ENCODE data around the gene CYP2C18.
"Not testable (repeated sequence)": the region's sequence is repeated elsewhere in the genome, so short reads cannot be mapped to it uniquely, and the experiment has no call there.

Gene CYP2C18

GRCh38 chr10:94683214-94684054 is at the start of gene CYP2C18:
Gene CYP2C18, plus strand, starts transcription at chr10:94683729. Its CDS starts 91 bp downstream, at chr10:94683820.
- DNase-seq = no peak

DNA sequence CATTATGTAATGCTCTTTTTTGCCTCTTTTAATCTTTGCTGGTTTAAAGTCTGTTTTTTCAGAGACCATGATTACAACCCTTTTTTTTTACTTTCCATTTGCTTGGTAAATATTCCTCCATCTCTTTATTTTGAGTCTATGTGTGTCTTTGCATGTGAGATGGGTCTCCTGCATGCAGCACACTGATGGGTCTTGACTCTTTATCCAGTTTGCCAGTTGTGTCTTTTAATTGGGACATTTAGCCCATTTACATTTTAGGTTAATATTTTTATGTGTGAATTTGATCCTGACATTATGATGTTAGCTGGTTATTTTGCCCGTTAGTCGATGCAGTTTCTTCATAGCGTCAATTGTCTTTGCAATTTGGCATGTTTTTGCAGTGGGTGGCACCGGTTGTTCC is 45.4 kb upstream of the CYP2C18 start:
- DNase-seq = not testable (repeated sequence)

DNA sequence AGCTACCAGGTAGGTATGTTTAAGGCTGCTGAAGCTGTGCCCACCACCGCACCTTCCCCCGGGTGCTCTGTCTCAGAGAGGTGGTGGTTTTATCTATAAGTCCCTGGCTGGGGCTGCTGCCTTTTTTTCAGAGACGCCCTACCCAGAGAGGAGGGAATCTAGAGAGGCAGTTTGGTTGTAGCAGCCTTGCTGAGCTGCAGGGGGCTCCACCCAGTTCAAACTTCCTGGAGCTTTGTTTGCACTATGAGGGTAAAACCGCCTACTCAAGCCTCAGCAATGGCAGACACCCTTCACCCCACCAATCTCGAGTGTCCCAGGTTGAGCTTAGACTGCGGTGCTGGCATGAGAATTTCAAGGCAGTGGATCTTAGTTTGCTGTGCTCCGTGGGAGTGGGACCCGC is 43.6 kb upstream of the CYP2C18 start:
- no peak for DNase-seq

DNA sequence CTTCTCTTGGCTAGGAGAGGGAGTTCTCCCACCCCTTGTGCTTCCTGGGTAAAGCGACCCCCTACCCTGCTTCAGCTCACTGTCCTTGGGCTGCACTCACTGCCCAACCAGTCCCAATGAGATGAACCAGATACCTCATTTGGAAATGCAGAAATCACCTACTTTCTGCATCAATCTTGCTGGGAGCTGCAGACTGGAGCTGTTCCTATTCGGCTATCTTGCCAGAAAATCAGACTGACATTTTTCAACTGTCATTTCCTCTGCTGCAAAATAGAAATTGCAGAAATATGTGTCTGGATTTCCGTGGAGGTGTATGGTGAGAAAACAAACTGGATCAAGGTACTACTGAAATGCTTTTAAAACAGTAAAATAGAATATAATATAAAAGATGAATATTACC is 43.0 kb upstream of the CYP2C18 start:
- no peak for DNase-seq

DNA sequence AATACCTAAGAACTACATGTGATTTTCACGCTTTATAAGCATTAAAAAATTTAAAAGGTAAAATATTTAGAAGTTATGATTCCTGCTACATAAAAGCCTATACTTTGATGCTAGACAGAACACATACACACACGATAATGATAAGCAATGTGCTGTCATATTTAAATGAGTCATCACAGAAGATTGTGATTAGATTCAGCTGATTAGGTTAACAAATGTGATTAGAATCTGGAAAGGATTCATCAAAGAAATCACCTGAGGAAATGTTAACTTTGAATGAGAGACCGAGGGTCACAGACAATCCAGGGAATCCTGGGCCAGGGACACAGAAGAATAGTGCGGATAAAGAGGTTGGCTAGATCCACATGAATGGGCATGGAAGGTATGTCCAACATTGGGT is 42.0 kb upstream of the CYP2C18 start:
- DNase-seq = no peak

GRCh38 chr10:94644352-94644751 is 39.2 kb upstream of the CYP2C18 start:
- DNase-seq = no peak

- DNase-seq = no peak
These were observed 38.2 kb upstream of the CYP2C18 start for GRCh38 chr10:94645285-94645684.

GRCh38 chr10:94655201-94655600 is 28.3 kb upstream of the CYP2C18 start:
- DNase-seq = not testable (repeated sequence)

- not testable (repeated sequence) for DNase-seq
These were observed 20.5 kb upstream of the CYP2C18 start for GRCh38 chr10:94663061-94663460.

- no peak for DNase-seq
These were observed 17.0 kb upstream of the CYP2C18 start for GRCh38 chr10:94666391-94667102.

DNA sequence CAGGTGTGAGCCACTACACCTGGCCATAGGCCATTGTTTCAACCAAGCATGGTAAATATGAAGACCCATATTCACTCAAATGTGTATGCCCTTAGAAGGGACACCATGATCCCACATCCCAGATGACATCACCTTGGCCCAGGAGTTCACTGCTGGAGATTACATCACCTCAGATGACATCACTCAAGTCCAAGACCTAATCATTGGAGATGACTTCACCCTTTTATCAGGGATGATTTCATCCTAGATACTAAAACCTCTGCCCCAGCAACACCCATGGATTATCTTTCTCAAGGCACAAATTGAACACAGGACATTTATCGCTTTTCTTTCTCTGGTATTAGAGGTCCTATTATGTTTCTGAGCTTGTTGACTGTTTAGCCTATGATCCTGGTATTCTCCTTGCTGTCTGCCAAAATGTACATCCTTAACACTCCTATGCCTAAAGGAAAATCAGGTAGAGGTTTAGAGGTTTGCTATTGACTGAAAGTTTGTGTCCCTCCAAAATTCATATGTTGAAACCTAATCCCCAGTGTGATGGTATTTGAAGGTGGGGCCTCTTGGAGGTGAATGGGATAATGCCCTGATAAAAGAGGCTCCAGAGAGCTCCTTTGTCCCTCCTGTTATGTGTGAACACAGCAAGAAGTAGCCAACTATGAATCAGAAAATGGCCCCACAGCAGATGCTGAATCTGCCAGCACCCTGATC is 9.8 kb upstream of the CYP2C18 start:
- no peak for DNase-seq

DNA sequence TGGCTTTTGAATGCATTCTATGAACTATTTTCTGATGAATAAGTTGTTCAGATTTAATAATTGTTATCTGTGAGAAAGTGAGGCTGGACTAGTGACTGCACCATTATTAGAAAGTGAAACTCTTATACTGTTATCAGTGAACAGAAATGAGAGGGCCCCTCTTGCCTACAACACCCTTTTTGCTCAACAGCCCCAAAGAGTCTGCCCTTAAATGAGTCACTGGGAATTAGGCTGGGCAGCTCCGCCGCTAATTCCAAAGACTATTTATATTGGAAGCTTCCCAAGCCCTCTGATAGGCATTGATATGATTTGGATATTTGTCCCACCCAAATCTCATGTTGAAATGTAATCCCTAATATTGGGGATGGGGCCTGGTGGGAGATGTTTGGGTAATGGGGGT is 7.0 kb upstream of the CYP2C18 start:
- DNase-seq = no peak

GRCh38 chr10:94677691-94678090 is 5.8 kb upstream of the CYP2C18 start:
- DNase-seq = no peak

DNA sequence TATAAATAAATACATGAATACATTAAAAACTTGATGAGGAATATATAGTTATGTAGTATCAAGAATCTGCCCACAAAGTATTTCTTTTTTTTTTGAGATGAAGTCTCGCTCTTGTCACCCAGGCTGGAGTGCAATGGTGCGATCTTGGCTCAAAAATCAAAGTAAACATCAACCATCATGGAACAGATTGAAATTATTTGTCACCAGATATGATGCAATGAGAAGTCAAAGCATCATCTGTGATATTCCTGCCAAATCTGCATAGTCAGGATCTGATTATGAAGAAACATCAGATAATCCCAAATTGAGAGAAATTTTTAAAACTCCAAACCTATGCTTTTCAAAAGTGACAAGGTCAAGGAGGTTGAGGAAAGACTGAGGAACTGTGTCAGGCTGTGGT is 5.1 kb upstream of the CYP2C18 start:
- DNase-seq = no peak

DNA sequence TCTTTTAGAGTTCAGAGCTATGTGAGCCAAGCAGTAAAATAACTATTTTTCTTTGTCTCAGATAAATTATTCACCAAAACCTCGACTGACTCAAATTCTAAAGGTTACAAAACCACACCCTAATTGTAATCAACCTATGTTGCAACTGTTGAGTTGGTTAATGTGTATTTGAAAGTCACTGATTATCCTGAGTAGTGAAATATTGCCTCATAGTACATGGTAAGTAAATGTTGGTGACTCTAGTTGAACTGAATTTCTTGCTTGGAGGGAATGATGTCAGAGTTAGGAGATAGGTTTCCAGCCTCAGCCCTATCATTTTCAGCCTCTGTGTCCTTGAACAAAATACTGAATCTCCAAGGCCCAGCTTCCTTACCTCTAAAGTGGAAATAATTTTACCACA is 3.0 kb upstream of the CYP2C18 start:
- no peak for DNase-seq

GRCh38 chr10:94682636-94683035 is 893 bp upstream of the CYP2C18 start:
- DNase-seq = not testable (repeated sequence)

GRCh38 chr10:94687625-94688248 is 4.2 kb downstream of the CYP2C18 start:
- no peak for DNase-seq

DNA sequence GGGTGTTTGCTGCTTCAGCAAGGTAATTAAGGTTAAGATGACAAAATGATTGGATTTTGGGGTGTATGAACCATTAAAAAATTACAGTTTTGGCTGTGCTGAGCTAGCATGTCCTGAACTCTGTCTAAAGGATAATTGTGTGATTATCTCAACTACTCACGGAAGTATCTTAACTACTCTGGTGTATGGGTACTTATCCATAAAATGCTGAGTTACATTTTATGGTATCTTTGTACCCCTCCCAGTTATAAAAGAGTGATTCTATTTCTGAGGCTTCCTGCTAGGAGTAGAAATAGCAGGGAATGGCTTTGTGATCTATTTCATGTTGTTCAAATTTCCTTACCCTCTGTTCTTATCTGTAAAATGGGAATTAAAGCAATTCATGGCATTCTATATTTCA is 22.6 kb downstream of the CYP2C18 start:
- no peak for DNase-seq

DNA sequence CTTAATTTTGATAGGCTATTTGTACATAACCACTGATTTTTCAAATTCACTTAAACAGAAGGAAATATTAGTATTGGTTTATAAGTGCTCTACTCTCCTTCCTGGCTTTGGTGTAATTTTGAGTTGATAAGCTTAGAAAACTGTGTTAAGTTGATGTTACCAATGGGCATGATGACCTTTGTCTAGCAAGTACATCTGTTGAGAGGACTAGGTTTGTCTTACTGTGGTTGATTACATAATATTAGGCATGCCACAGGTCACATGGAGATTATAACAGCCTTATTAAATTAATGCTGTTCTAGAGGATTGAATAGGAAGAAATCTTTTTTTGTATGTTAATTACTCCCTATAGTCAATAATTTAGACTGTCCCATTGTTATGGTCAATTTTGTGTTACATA is 27.0 kb downstream of the CYP2C18 start:
- DNase-seq = no peak

DNA sequence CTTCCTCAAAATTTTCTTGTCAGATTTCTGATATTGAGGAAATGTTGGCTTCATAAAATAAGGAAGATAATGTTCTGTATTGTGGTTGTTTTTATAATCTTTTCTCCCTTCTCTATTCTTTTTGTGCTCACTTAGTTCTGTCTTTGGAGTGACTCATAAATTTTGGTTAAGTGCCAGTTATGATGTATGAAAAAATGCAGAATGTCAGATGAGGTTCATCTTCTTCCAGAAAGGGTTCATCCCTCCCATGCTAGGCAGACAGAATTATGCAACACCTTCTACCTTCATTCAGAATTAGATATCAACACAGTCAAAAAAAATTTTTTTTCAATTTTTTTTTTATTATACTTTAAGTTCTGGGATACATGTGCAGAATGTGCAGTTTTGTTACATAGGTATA is 42.3 kb downstream of the CYP2C18 start:
- no peak for DNase-seq

GRCh38 chr10:94735197-94735596 is 51.7 kb downstream of the CYP2C18 start:
- DNase-seq = no peak

DNA sequence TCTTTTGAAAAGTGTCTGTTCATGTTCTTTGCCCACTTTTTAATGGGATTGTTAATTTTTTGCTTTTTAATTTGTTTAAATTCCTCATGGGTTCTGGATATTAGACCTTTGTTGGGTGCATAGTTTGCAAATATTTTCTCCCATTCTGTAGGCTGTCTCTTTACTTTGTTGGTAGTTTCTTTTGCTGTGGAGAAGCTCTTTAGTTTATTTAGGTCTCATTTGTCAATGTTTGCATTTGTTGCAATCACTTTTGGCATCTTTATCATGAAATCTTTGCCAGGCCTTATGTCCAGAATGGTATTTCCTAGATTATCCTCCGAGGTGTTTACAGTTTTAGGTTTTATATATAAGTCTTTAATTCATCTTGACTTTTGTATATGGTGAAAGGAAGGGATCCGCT is 55.1 kb downstream of the CYP2C18 start:
- no peak for DNase-seq

- no peak for DNase-seq
These were observed 63.6 kb downstream of the CYP2C18 start for GRCh38 chr10:94747137-94747536.

Measured in SIG-M5 (cell line).